Lower leg skin (tissue), 3 donors: Measurements from ENCODE around the gene ANKH.

Experiments used
- CTCF ChIP-seq, 3 donors: fragments of 450-650 bp; IDR thresholded peaks; one replicate each; pipeline ENCODE4 v1.5.1; 2016; ENCODE audit warnings: antibody characterized with exemption in 3 of 3, mild to moderate bottlenecking in 3 of 3, moderate library complexity in 2 of 3
- POLR2A ChIP-seq, 2 donors: fragments of 450-650 bp; IDR thresholded peaks; one replicate each; pipeline ENCODE4 v1.6.1; 2016 to 2017; ENCODE audit warnings: antibody characterized with exemption in 2 of 2, mild to moderate bottlenecking in 1 of 2, moderate library complexity in 1 of 2

GRCh38 chr5:14851597-14851996 lies 20.0 kb downstream of the ANKH start:
- no peak for TF ChIP-seq CTCF (IDR thresholded peaks at IDR 0.05)
- TF ChIP-seq POLR2A (IDR thresholded peaks at IDR 0.05), result no peak
